Hepatocyte (in vitro differentiated cells): ENCODE results near the gene FSD1. TPM values are rescaled to one million over a fixed set of nuclear protein-coding genes. Genes with fewer than 3 reads are reported as not detected.
A peak's percentile ranks its signal among the peaks of the same experiment; 100 is the strongest.

Experiments used
- DNase-seq: peaks from one replicate; pipeline ENCODE4 v3.0.0-alpha.2; 2016; ENCODE audit warnings: low spot score
- H2AFZ ChIP-seq: fragments of 200-600 bp; sonication (generic); 2 replicates; pipeline ENCODE4 v1.6.0; 2016; ENCODE audit warnings: antibody characterized with exemption, mild to moderate bottlenecking
- H3K27ac ChIP-seq: fragments of 200-600 bp; sonication (generic); 2 replicates; pipeline ENCODE4 v1.5.1; 2016; ENCODE audit warnings: mild to moderate bottlenecking
- H3K27me3 ChIP-seq: fragments of 200-600 bp; sonication (generic); 2 replicates; pipeline ENCODE4 v1.6.1; 2016
- H3K36me3 ChIP-seq: fragments of 200-600 bp; sonication (generic); replicated peaks from 2 replicates; pipeline ENCODE4 v1.5.1; 2016; ENCODE audit warnings: low read depth; ENCODE audit not compliant: insufficient read depth
- H3K4me1 ChIP-seq: fragments of 200-600 bp; sonication (generic); 2 replicates; pipeline ENCODE4 v1.5.1; 2016; ENCODE audit warnings: mild to moderate bottlenecking, moderate library complexity; ENCODE audit not compliant: insufficient read depth
- H3K4me2 ChIP-seq: fragments of 200-600 bp; sonication (generic); 2 replicates; pipeline ENCODE4 v1.6.0; 2016
- H3K4me3 ChIP-seq: fragments of 200-600 bp; sonication (generic); 2 replicates; pipeline ENCODE4 v1.5.1; 2016; ENCODE audit warnings: mild to moderate bottlenecking
- H3K79me2 ChIP-seq: fragments of 200-600 bp; sonication (generic); 2 replicates; pipeline ENCODE4 v1.6.0; 2017; ENCODE audit warnings: mild to moderate bottlenecking
- H3K9me2 ChIP-seq: fragments of 200-600 bp; sonication (generic); replicated peaks from 2 replicates; pipeline ENCODE4 v1.6.0; 2017; ENCODE audit warnings: mild to moderate bottlenecking; ENCODE audit not compliant: insufficient read depth
- H3K9me3 ChIP-seq: fragments of 200-600 bp; sonication (generic); 2 replicates; pipeline ENCODE4 v1.5.1; 2016; ENCODE audit warnings: low read depth, mild to moderate bottlenecking
- H4K20me1 ChIP-seq: fragments of 200-600 bp; sonication (generic); 2 replicates; pipeline ENCODE4 v1.6.0; 2016; ENCODE audit warnings: mild to moderate bottlenecking; ENCODE audit not compliant: insufficient read depth, poor library complexity, severe bottlenecking
- CTCF ChIP-seq: fragments of 200-600 bp; sonication (generic); IDR thresholded peaks from 2 replicates; pipeline ENCODE4 v1.5.1; 2016; ENCODE audit warnings: antibody characterized with exemption, mild to moderate bottlenecking; ENCODE audit not compliant: poor library complexity
- EZH2 ChIP-seq: fragments of 200-600 bp; sonication (generic); IDR thresholded peaks from 2 replicates; pipeline ENCODE4 v1.6.1; 2016; ENCODE audit warnings: antibody characterized with exemption, mild to moderate bottlenecking, borderline replicate concordance
- EZH2phosphoT487 ChIP-seq: fragments of 200-600 bp; sonication (generic); IDR thresholded peaks from one replicate; pipeline ENCODE4 v1.6.1; 2018; ENCODE audit warnings: antibody characterized with exemption, mild to moderate bottlenecking, low read depth, moderate library complexity; ENCODE audit not compliant: unreplicated experiment, severe bottlenecking
- WGBS: methylation state at CpG from one replicate; pipeline ENCODE4 v1.1.6; 2016; ENCODE audit warnings: low lambda C conversion rate; ENCODE audit errors: missing lambda C conversion rate; 5-methylcytosine and 5-hydroxymethylcytosine counted together
- polyA plus RNA-seq: library from polyadenylated mRNA; unstranded; fragments of >200 nt; fragmentation: Nextera tagmentation; extraction: Ambion mirVana; gene quantifications from 2 replicates; pipeline ENCODE4 v1.2.1, GENCODE V29; 2016
- total RNA-seq: library from RNA; depleted of rRNA; stranded (reverse); fragments of >200 nt; gene quantifications from 2 replicates; pipeline ENCODE4 v1.2.3, GENCODE V29; 2014

FSD1 gene
- total and polyA plus RNA-seq, 2 experiments from 2014 or later, result 2.8 to 6.3 TPM

- Histone ChIP-seq H3K9me2 (no peaks in the 10 kb centered on the region), H3K4me2 (peak within 1 kb of the TSS; percentile 73), H3K4me3 (peak within 1 kb of the TSS; percentile 16), H4K20me1 (no peaks in the 10 kb centered on the region), H3K79me2 (no peaks in the 10 kb centered on the region), H3K27me3 (no peaks in the 10 kb centered on the region), H2AFZ (peak within 1 kb of the TSS; percentile 46), H3K36me3 (no peaks in the 10 kb centered on the region), H3K27ac (peak within 1 kb of the TSS; percentile 85), H3K4me1 (peaks cover 23% of the 10 kb centered on the region), H3K9me3 (no peaks in the 10 kb centered on the region)
- WGBS, result 53% methylated on average over 24 of the region's 27 CpGs
- DNase-seq, result peak; percentile 86
- no peak for TF ChIP-seq EZH2
These were observed 34.3 kb downstream of the FSD1 start, which contains the start of gene STAP2 for GRCh38 chr19:4338441-4339355. STAP2 (minus strand) TSS chr19:4338827; CDS start chr19:4338753, 74 bp downstream.

DNA sequence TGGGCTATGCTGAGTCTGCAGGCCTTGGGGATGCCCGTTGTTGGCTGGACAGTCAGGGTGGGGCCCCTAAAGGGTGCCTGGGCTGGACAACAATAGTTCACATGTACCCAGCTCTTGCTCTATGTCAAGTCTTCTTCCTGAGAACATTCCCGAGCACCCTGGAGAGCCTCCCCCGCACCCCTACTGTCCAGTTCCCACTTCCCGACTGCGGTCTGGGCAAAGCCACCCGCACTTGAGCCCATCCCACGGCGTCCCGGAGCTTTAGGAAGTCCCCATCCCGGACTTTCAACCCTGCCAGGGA lies 37.9 kb downstream of the FSD1 start:
- TF ChIP-seq EZH2phosphoT487, result no peak
- no peak for TF ChIP-seq CTCF
- TF ChIP-seq EZH2, result no peak
- H2AFZ ChIP-seq, result peak overlapping the region; percentile 36

DNA sequence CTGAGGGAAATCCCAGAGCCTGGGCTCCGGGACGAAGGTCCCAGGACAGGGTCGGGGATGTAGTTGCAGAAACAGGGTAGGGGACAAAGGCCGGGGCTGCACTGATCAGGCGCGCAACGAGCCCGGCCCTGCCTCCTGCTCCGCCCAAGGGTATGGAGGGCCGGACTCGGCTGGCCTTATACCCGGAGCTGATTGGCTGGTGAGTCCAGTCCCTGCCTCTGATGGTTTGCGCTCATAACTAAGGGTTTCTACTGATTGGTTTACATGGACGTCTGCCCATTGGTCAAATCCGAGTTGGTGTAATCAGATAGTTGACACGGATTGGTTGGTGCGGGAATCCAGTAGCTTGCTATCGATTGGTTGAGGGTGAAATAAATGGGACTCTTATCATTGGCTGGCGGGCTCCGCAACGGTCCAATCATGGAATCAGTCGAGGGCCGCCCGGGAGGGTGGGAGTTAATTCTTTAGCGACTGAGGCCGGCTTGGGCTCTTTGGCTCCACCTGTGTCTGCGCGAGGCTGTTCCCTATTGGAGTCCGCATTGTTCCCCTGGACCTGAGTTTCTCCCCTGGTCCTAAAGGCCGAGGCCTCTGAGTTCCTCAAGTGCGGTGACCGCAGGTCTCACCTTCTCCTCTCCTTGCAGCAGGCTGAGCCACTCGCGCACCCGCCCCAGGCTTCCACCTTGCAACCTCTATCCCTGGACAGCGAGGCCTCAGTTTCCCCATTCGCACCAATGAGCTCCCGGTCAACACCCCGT lies 38.4 kb downstream of the FSD1 start:
- no peaks in the 10 kb centered on the region for H3K9me3 ChIP-seq
- 2% methylated on average over 36 of the region's 39 CpGs for WGBS

More for the DNA sequence above, 37.9 kb downstream of the FSD1 start:
- Histone ChIP-seq H3K9me2 (no peaks in the 10 kb centered on the region), H3K4me3 (peak overlapping the region; percentile 5), H3K27ac (peak overlapping the region; percentile 87), H3K36me3 (no peaks in the 10 kb centered on the region), H3K27me3 (no peaks in the 10 kb centered on the region), H3K4me2 (peak overlapping the region; percentile 74), H4K20me1 (no peaks in the 10 kb centered on the region), H3K9me3 (no peaks in the 10 kb centered on the region), H3K4me1 (peaks cover 29% of the 10 kb centered on the region), H3K79me2 (peaks cover 7% of the 10 kb centered on the region)
- 12% methylated on average over 9 of the region's 10 CpGs for WGBS
- no peak for DNase-seq

More for the DNA sequence above, 38.4 kb downstream of the FSD1 start:
- H4K20me1 ChIP-seq, result no peaks in the 10 kb centered on the region
- H3K79me2 ChIP-seq, result peaks cover 7% of the 10 kb centered on the region
- TF ChIP-seq EZH2 (no peak), CTCF (peak; percentile 25)
- peak overlapping the region; percentile 93 for H3K27ac ChIP-seq
- no peaks in the 10 kb centered on the region for H3K9me2 ChIP-seq
- peak; percentile 99 for DNase-seq
- no peaks in the 10 kb centered on the region for H3K36me3 ChIP-seq
- H3K4me1 ChIP-seq, result peaks cover 24% of the 10 kb centered on the region
- no peaks in the 10 kb centered on the region for H3K27me3 ChIP-seq
- peak overlapping the region; percentile 71 for H2AFZ ChIP-seq
- H3K4me3 ChIP-seq, result peak overlapping the region; percentile 43
- peak overlapping the region; percentile 83 for H3K4me2 ChIP-seq
